ENCODE results near the gene MIA3. TPM values are rescaled to one million over a fixed set of nuclear protein-coding genes. Genes with fewer than 3 reads are reported as not detected.
A peak's percentile ranks its signal among the peaks of the same experiment; 100 is the strongest.

The MIA3 gene
- total and polyA plus RNA-seq, 2 experiments from 2014 or later, result 32.7 to 40.0 TPM

DNA sequence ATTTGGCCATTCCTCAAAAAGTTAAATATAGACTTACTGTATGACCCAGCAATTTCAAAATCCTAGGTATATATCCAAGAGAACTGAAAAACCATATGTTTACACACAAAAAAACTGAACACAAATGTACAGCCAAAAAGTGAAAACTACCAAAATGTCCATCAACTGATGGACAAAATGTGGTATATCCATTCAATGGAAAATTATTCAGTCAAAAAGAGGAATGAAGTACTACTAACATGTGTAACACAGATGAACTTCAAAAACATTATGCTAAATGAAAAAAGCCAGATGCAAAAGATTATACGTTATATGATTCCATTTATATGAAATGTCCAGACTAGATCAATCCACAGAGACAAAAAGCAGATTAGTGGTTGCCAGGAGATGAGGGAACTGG, 86.4 kb downstream of the MIA3 start:
- H3K4me2 ChIP-seq, result no peak overlapping the region
- ATAC-seq (no peak), DNase-seq (ENCODE audit: low spot score) (no peak)
- Mint-ChIP-seq H3K4me3 (no peak overlapping the region), H3K36me3 (ENCODE audit: low read depth) (peaks cover 68% of the 10 kb centered on the region), H3K27ac (no peak overlapping the region), H3K27me3 (ENCODE audit: insufficient read depth, low read depth, poor library complexity) (peaks cover 2% of the 10 kb centered on the region), H3K4me1 (no peaks in the 10 kb centered on the region), H3K9me3 (peaks cover 9% of the 10 kb centered on the region; the same call in 2 of the 3 replicates)
- peaks cover 4% of the 10 kb centered on the region; the same call in 1 of the 2 replicates for H3K36me3 ChIP-seq (ENCODE audit: insufficient read depth)
- no peaks in the 10 kb centered on the region for H3F3A ChIP-seq (replicated peaks; ENCODE audit: low read depth)
- H3K9me2 ChIP-seq (ENCODE audit: insufficient read depth), result no peaks in the 10 kb centered on the region
- no peak overlapping the region for H3K4me3 ChIP-seq
- H2AFZ ChIP-seq, result no peak overlapping the region
- peaks cover 10% of the 10 kb centered on the region; the same call in 1 of the 2 replicates for H4K20me1 ChIP-seq (replicated peaks; ENCODE audit: insufficient read depth)
- H3K27ac ChIP-seq (ENCODE audit: low read depth), result no peak overlapping the region
- H3K27me3 ChIP-seq (ENCODE audit: insufficient read depth), result no peaks in the 10 kb centered on the region
- H3K4me1 ChIP-seq (ENCODE audit: insufficient read depth), result no peaks in the 10 kb centered on the region
- TF ChIP-seq REST (IDR thresholded peaks at IDR 0.05; ENCODE audit: unreplicated experiment), result no peak
- no peak for TF ChIP-seq CREB1 (CRISPR knock-in tag; IDR thresholded peaks at IDR 0.05; ENCODE audit: low read depth)
- TF ChIP-seq ZNF114 (CRISPR knock-in tag; IDR thresholded peaks at IDR 0.05), result no peak
- no peak for TF ChIP-seq JUNB (IDR thresholded peaks at IDR 0.05; ENCODE audit: unreplicated experiment)
- no peak for TF ChIP-seq ZNF331 (CRISPR knock-in tag; IDR thresholded peaks at IDR 0.05; ENCODE audit: low read depth)
- peaks cover 70% of the 10 kb centered on the region for H3K79me2 ChIP-seq (replicated peaks; ENCODE audit: insufficient read depth)

DNA sequence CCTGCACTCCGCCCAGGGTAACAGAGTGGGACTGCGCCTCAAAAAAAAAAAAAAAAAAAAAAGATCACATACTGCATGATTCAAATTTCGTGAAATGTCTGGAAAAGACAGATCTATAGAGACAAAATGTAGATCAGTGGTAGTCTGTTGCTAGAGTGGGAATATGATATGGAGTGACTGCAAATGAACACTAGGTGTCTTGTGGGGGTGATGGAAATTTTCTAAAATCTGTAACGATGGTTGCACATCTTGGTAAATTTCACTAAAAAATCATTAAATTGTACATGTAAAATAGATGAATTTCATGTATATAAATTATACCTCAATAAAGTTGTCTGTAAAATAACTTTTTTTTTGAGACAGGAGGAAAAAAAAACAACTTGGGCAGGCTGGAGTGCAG, 88.9 kb downstream of the MIA3 start:
- H3K4me1 Mint-ChIP-seq, result peaks cover 15% of the 10 kb centered on the region
- peaks cover 5% of the 10 kb centered on the region; the same call in 2 of the 3 replicates for H3K9me3 Mint-ChIP-seq
- H3F3A ChIP-seq (replicated peaks; ENCODE audit: low read depth), result 0 out of 2 replicates have a peak, but pooled peaks cover 5% of the 10 kb centered on the region
- peaks cover 47% of the 10 kb centered on the region for H3K36me3 Mint-ChIP-seq (ENCODE audit: low read depth)
- TF ChIP-seq, protein P1, sequence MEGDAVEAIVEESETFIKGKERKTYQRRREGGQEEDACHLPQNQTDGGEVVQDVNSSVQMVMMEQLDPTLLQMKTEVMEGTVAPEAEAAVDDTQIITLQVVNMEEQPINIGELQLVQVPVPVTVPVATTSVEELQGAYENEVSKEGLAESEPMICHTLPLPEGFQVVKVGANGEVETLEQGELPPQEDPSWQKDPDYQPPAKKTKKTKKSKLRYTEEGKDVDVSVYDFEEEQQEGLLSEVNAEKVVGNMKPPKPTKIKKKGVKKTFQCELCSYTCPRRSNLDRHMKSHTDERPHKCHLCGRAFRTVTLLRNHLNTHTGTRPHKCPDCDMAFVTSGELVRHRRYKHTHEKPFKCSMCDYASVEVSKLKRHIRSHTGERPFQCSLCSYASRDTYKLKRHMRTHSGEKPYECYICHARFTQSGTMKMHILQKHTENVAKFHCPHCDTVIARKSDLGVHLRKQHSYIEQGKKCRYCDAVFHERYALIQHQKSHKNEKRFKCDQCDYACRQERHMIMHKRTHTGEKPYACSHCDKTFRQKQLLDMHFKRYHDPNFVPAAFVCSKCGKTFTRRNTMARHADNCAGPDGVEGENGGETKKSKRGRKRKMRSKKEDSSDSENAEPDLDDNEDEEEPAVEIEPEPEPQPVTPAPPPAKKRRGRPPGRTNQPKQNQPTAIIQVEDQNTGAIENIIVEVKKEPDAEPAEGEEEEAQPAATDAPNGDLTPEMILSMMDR (conservative IDR thresholded peaks at IDR 0.05; ENCODE audit: low read depth in 2 of 2), result peak in 1 of 2 experiments; percentile 13; a peak in 1 of 4 replicates
- TF ChIP-seq POLR2AphosphoS5 (IDR thresholded peaks at IDR 0.05; ENCODE audit: low read depth), result no peak
- TF ChIP-seq NANOG (IDR thresholded peaks at IDR 0.05; ENCODE audit: borderline replicate concordance), result no peak
- H3K27me3 ChIP-seq (ENCODE audit: insufficient read depth), result no peaks in the 10 kb centered on the region
- peaks cover 4% of the 10 kb centered on the region; the same call in 1 of the 2 replicates for H3K36me3 ChIP-seq (ENCODE audit: insufficient read depth)
- H3K4me1 ChIP-seq (ENCODE audit: insufficient read depth), result peaks cover 7% of the 10 kb centered on the region
- peaks cover 8% of the 10 kb centered on the region for H3K27me3 Mint-ChIP-seq (ENCODE audit: insufficient read depth, low read depth, poor library complexity)
- peaks cover 89% of the 10 kb centered on the region for H3K79me2 ChIP-seq (replicated peaks; ENCODE audit: insufficient read depth)
- H3K4me3 Mint-ChIP-seq, result no peak overlapping the region
- no peak for DNase-seq (ENCODE audit: low spot score)
- no peak overlapping the region for H3K4me3 ChIP-seq
- peaks cover 10% of the 10 kb centered on the region; the same call in 1 of the 2 replicates for H4K20me1 ChIP-seq (replicated peaks; ENCODE audit: insufficient read depth)
- no peak overlapping the region for H3K27ac Mint-ChIP-seq
- no peak overlapping the region for H3K4me2 ChIP-seq
- no peak overlapping the region for H2AFZ ChIP-seq
- no peaks in the 10 kb centered on the region for H3K9me2 ChIP-seq (ENCODE audit: insufficient read depth)
- no peak for ATAC-seq
- no peak overlapping the region for H3K27ac ChIP-seq (ENCODE audit: low read depth)
